Activated T-cell treated with anti-CD3 and anti-CD28 coated beads, Interleukin-2, amount 50 U/mL, for 72 hours (primary cell): Measurements from ENCODE around the gene TRPV6. TPM values are rescaled to one million over a fixed set of nuclear protein-coding genes. Genes with fewer than 3 reads are reported as not detected.

Source experiments
- ATAC-seq, 2 donors: fragments of 150-1000 bp; cut with Tn5 transposase; replicated peaks in 1 of 2; 2 replicates each; pipeline ENCODE4 v1.10.0; 2021; ENCODE audit warnings: moderate library complexity in 2 of 2, mild to moderate bottlenecking in 1 of 2
- DNase-seq, 2 donors: peaks; one replicate each; pipeline ENCODE4 v3.0.0; 2021 to 2022; ENCODE audit warnings: mixed read lengths in 1 of 2
- H3K27ac Mint-ChIP-seq: one replicate; pipeline ENCODE4 v1.8.0; 2022; ENCODE audit warnings: mild to moderate bottlenecking, moderate library complexity, mixed read lengths
- H3K27me3 Mint-ChIP-seq: one replicate; pipeline ENCODE4 v1.8.0; 2022; ENCODE audit warnings: low read depth, mixed read lengths
- H3K36me3 Mint-ChIP-seq, 2 donors: one replicate each; pipeline ENCODE4 v1.8.0; 2022; ENCODE audit warnings: mixed read lengths in 2 of 2, mild to moderate bottlenecking in 1 of 2; ENCODE audit not compliant: insufficient read depth in 2 of 2
- H3K4me1 Mint-ChIP-seq: one replicate; pipeline ENCODE4 v1.8.0; 2022; ENCODE audit warnings: low read depth, mixed read lengths
- H3K4me3 Mint-ChIP-seq, 2 donors: one replicate each; pipeline ENCODE4 v1.8.0; 2022; ENCODE audit warnings: mild to moderate bottlenecking in 2 of 2, mixed read lengths in 2 of 2, moderate library complexity in 2 of 2
- H3K9me3 Mint-ChIP-seq, 2 donors: one replicate each; pipeline ENCODE4 v1.8.0; 2022; ENCODE audit warnings: mixed read lengths in 2 of 2
- total RNA-seq, 2 donors: library from RNA; stranded (reverse); gene quantifications; one replicate each; pipeline ENCODE4 v1.2.3, GENCODE V29; 2022

TRPV6 gene
- total RNA-seq, 2 donors from 2014 or later, result 0.05 TPM; not detected in 1

DNA sequence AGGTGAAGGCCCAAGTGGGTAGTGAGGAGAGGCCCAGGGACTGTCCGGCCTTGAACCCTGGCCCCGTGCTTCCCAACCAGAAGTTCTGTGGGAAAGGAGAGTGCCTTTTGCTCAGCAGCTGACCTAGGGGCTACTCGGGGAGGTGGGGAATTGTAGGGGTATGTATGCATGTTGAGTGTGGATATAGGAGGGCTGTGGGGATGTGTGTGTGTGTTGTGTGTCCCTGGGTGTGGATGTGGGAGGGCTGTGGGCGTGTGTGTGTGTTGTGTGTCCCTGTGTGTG, 18.5 kb downstream of the TRPV6 start:
- Mint-ChIP-seq H3K9me3 (no peaks in the 10 kb centered on the region), H3K27me3 (no peaks in the 10 kb centered on the region), H3K4me3 (no peak overlapping the region), H3K36me3 (no peaks in the 10 kb centered on the region), H3K27ac (no peak overlapping the region), H3K4me1 (no peaks in the 10 kb centered on the region)
- DNase-seq, result no peak
- no peak for ATAC-seq

GRCh38 chr7:142866361-142867096, 19.0 kb downstream of the TRPV6 start:
- Mint-ChIP-seq H3K36me3 (no peaks in the 10 kb centered on the region), H3K9me3 (no peaks in the 10 kb centered on the region), H3K27ac (no peak overlapping the region), H3K27me3 (no peaks in the 10 kb centered on the region), H3K4me3 (no peak overlapping the region), H3K4me1 (no peaks in the 10 kb centered on the region)
- DNase-seq (peak; percentile 17 to 20), ATAC-seq (peak; percentile 31 to 35)

- no peak for DNase-seq
- no peak overlapping the region for H3K4me3 Mint-ChIP-seq
- no peaks in the 10 kb centered on the region for H3K27me3 Mint-ChIP-seq
- H3K4me1 Mint-ChIP-seq, result no peaks in the 10 kb centered on the region
- H3K27ac Mint-ChIP-seq, result no peak overlapping the region
- H3K9me3 Mint-ChIP-seq, result no peaks in the 10 kb centered on the region
- H3K36me3 Mint-ChIP-seq, result no peaks in the 10 kb centered on the region
- ATAC-seq, result no peak
Measured at GRCh38 chr7:142865766-142866165, 19.8 kb downstream of the TRPV6 start.

DNA sequence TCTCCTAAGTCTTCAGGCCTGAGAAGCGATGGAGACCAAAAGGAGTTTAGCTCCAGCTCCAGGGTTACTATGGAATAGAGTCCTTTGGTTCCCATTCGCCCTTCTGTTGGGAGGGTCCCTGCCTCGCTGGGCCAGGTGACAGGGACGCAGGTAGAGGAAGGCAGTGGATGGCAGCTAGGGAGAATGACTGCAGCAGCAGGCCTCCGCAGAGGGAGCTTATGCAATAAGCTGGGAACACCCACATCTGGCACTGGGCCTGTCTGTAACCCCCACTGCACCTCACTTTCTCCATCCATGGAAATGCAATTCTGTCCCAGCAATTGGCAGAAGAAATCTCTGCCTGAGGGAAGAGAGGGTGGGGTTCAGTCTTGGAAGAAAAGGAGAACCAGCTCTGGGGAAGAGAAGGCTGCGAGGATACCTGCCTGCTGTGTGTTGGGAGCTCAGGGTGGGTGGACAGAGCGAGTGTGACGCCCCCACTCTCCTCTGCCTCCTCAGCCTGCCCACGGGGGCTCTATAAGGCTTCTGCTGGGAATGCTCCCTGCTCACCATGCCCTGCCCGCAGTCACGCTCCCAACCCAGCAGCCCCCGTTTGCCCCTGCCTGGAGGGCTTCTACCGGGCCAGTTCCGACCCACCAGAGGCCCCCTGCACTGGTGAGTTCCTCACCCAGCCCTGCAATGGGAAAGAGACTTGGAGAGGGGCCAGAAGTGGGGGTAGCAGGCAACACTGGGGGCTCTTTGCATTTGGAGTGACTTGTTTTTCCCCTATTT, 20.4 kb downstream of the TRPV6 start:
- no peak overlapping the region for H3K27ac Mint-ChIP-seq
- no peaks in the 10 kb centered on the region for H3K4me1 Mint-ChIP-seq
- H3K27me3 Mint-ChIP-seq, result no peaks in the 10 kb centered on the region
- no peak overlapping the region for H3K4me3 Mint-ChIP-seq
- no peak for ATAC-seq
- H3K36me3 Mint-ChIP-seq, result no peaks in the 10 kb centered on the region
- H3K9me3 Mint-ChIP-seq, result no peaks in the 10 kb centered on the region
- no peak for DNase-seq

- ATAC-seq, result no peak
Measured at GRCh38 chr7:142863891-142864685, 21.5 kb downstream of the TRPV6 start.

DNA sequence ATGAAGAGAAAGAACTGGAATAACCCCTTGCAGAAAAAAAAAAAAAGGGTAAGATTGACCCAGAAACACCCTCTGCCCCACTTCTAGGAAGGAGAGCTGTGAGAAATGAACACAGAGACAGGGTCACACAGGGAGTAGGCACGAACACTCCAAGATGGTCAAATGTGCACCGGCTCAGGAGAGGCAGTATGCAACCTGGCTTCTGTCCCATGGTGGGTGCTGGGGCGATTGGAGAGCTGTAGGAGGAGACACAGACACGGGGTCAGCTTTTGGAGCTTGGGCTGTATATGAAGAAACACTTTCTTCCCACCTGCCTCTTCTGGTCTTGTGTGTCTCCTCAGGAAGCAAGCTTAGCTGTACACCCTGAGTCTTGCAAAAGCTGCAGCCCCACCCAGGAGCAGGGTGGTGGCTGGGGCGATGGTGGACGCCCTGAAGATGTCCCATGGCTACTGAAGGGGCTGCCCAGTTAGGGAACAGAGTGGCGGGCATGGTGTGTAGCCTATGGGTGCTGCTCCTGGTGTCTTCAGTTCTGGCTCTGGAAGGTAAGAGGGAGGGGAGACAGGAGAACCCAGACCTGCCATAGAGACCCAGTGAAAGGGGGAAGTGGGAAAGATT, 22.7 kb downstream of the TRPV6 start:
- DNase-seq (no peak), ATAC-seq (no peak)
- no peaks in the 10 kb centered on the region for H3K4me1 Mint-ChIP-seq
- H3K9me3 Mint-ChIP-seq, result no peaks in the 10 kb centered on the region
- no peaks in the 10 kb centered on the region for H3K36me3 Mint-ChIP-seq
- no peak overlapping the region for H3K27ac Mint-ChIP-seq
- no peaks in the 10 kb centered on the region for H3K27me3 Mint-ChIP-seq
- H3K4me3 Mint-ChIP-seq, result no peak overlapping the region

More at GRCh38 chr7:142863891-142864685, 21.5 kb downstream of the TRPV6 start:
- Mint-ChIP-seq H3K9me3 (no peaks in the 10 kb centered on the region), H3K4me3 (no peak overlapping the region), H3K4me1 (no peaks in the 10 kb centered on the region), H3K27ac (no peak overlapping the region), H3K36me3 (no peaks in the 10 kb centered on the region), H3K27me3 (no peaks in the 10 kb centered on the region)
- DNase-seq, result no peak

DNA sequence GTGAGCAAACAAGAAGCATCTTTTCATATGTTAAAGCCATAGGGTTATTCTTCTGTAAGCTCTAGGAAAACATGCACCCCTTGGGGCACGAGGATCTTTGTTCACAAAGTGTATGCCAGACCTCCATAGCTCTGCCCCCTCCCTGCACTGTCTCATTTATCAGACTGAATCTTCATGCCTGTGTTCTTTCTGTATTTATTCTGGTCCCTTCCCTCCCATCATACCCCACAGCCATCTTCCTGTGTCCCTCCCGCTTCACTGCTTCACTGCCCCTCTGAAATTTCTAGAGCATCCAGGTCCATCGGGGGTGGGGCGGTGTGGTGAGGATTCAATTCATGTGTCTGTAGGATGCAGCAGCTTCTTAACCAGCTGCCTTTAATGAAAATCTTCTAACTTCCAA, 23.2 kb downstream of the TRPV6 start:
- DNase-seq, result no peak
- Mint-ChIP-seq H3K36me3 (no peaks in the 10 kb centered on the region), H3K4me1 (no peaks in the 10 kb centered on the region), H3K9me3 (no peaks in the 10 kb centered on the region), H3K27me3 (no peaks in the 10 kb centered on the region), H3K4me3 (no peak overlapping the region), H3K27ac (no peak overlapping the region)
- ATAC-seq, result no peak

- Mint-ChIP-seq H3K4me1 (no peaks in the 10 kb centered on the region), H3K27ac (no peak overlapping the region), H3K9me3 (no peaks in the 10 kb centered on the region), H3K27me3 (no peaks in the 10 kb centered on the region), H3K4me3 (no peak overlapping the region), H3K36me3 (no peaks in the 10 kb centered on the region)
- DNase-seq (no peak), ATAC-seq (no peak)
Measured at GRCh38 chr7:142860968-142861367, 24.6 kb downstream of the TRPV6 start.

- no peaks in the 10 kb centered on the region for H3K36me3 Mint-ChIP-seq
- no peak overlapping the region for H3K4me3 Mint-ChIP-seq
- no peak overlapping the region for H3K27ac Mint-ChIP-seq
- H3K27me3 Mint-ChIP-seq, result no peaks in the 10 kb centered on the region
- DNase-seq (no peak), ATAC-seq (no peak)
- no peaks in the 10 kb centered on the region for H3K4me1 Mint-ChIP-seq
- no peaks in the 10 kb centered on the region for H3K9me3 Mint-ChIP-seq
Measured at GRCh38 chr7:142859829-142860228, 25.7 kb downstream of the TRPV6 start.

DNA sequence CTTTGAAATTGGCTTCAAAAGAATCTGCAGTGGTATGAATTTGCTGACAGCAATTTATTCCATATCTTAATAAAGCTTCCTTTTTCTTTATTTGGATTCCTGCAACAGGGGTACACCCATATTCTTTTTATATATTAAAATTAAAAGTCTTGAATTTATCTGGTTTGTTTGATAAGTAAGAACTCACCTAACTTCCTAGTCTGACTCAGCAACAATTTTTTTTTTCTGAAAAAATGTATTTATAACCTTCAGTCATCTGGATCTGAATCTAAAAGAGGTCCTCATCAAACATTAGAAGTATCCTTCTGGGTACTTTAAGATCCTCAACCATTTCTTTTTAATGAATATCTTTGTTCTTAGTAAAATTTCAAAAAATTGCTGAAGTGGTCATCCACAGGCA, 26.1 kb downstream of the TRPV6 start:
- DNase-seq (no peak), ATAC-seq (no peak)
- Mint-ChIP-seq H3K4me1 (no peaks in the 10 kb centered on the region), H3K4me3 (no peak overlapping the region), H3K36me3 (no peaks in the 10 kb centered on the region), H3K27ac (no peak overlapping the region), H3K27me3 (no peaks in the 10 kb centered on the region), H3K9me3 (no peaks in the 10 kb centered on the region)

DNA sequence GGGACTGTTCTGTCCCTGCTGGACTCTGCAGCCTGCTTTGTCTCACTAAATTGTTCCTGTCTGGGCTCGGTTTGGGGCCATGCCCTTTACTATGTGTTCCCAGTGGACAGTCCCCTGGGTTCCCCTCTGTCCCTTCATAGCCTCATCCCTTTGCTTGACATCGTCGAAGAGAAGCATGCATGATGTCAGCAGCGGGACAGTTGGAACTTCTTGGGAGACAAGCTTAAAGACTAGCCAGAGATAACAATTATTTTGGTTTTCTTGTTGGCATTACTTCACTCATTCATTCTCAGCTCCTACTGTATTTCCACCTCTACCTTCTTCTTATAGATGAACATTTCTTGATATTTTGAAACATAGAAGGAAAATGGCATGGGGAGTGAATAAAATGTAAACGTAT, 27.9 kb downstream of the TRPV6 start:
- no peaks in the 10 kb centered on the region for H3K27me3 Mint-ChIP-seq
- H3K27ac Mint-ChIP-seq, result no peak overlapping the region
- no peak for DNase-seq
- H3K36me3 Mint-ChIP-seq, result peaks cover 0 to 1% of the 10 kb centered on the region in 2 donors
- no peak for ATAC-seq
- H3K9me3 Mint-ChIP-seq, result no peaks in the 10 kb centered on the region
- peaks cover 5% of the 10 kb centered on the region for H3K4me1 Mint-ChIP-seq
- peak overlapping the region in 1 of 2 donors; percentile 8 for H3K4me3 Mint-ChIP-seq

GRCh38 chr7:142856565-142857245, 28.8 kb downstream of the TRPV6 start:
- H3K4me3 Mint-ChIP-seq, result peak overlapping the region; percentile 13 to 62
- peaks cover 5% of the 10 kb centered on the region for H3K4me1 Mint-ChIP-seq
- DNase-seq (no peak), ATAC-seq (no peak)
- no peaks in the 10 kb centered on the region for H3K27me3 Mint-ChIP-seq
- no peaks in the 10 kb centered on the region for H3K9me3 Mint-ChIP-seq
- no peak overlapping the region for H3K27ac Mint-ChIP-seq
- H3K36me3 Mint-ChIP-seq, result peaks cover 0 to 1% of the 10 kb centered on the region in 2 donors
